H9 (cell line): ENCODE results near the gene PPP1R1B. TPM values are rescaled to one million over a fixed set of nuclear protein-coding genes. Genes with fewer than 3 reads are reported as not detected.
A peak's percentile ranks its signal among the peaks of the same experiment; 100 is the strongest.

Experiments used
- DNase-seq: peaks from one replicate; pipeline ENCODE4 v3.0.0-alpha.2; 2017
- H2AFZ ChIP-seq: one replicate; pipeline ENCODE4 v1.6.1; 2013; ENCODE audit warnings: mild to moderate bottlenecking, low read length, control low read depth, moderate library complexity
- H2AK5ac ChIP-seq: 2 replicates; pipeline ENCODE4 v1.6.1; 2013; ENCODE audit warnings: low read length, control low read depth, mixed read lengths; ENCODE audit not compliant: insufficient read length
- H2BK120ac ChIP-seq: one replicate; pipeline ENCODE4 v1.6.1; 2013; ENCODE audit warnings: low read depth, mild to moderate bottlenecking, low read length, control low read depth, inconsistent platforms; ENCODE audit not compliant: poor library complexity, severe bottlenecking
- H2BK12ac ChIP-seq: 2 replicates; pipeline ENCODE4 v1.6.1; 2013; ENCODE audit warnings: low read length, control low read depth, mixed read lengths, low read depth; ENCODE audit not compliant: insufficient read length
- H2BK15ac ChIP-seq: 2 replicates; pipeline ENCODE4 v1.6.1; 2013; ENCODE audit warnings: low read depth, low read length, control low read depth
- H2BK20ac ChIP-seq: one replicate; pipeline ENCODE4 v1.6.1; 2013; ENCODE audit warnings: low read depth, mild to moderate bottlenecking, low read length, control low read depth, inconsistent platforms; ENCODE audit not compliant: poor library complexity, severe bottlenecking
- H2BK5ac ChIP-seq: 2 replicates; pipeline ENCODE4 v1.6.1; 2013; ENCODE audit warnings: low read length, control low read depth, mixed read lengths; ENCODE audit not compliant: insufficient read length
- H3K14ac ChIP-seq: 2 replicates; pipeline ENCODE4 v1.6.1; 2013; ENCODE audit warnings: low read length, control low read depth; ENCODE audit not compliant: insufficient read depth
- H3K18ac ChIP-seq: 2 replicates; pipeline ENCODE4 v1.6.1; 2013; ENCODE audit warnings: low read depth, mild to moderate bottlenecking, mixed read lengths, low read length, control low read depth; ENCODE audit not compliant: insufficient read length
- H3K23ac ChIP-seq: 2 replicates; pipeline ENCODE4 v1.6.1; 2013; ENCODE audit warnings: low read length, control low read depth, mixed read lengths, low read depth; ENCODE audit not compliant: insufficient read length
- H3K23me2 ChIP-seq: 2 replicates; pipeline ENCODE4 v1.6.1; 2013; ENCODE audit warnings: low read depth, mild to moderate bottlenecking, mixed read lengths, low read length, control low read depth; ENCODE audit not compliant: insufficient read length, poor library complexity, severe bottlenecking
- H3K27ac ChIP-seq: 2 replicates; pipeline ENCODE4 v1.5.1; 2013; ENCODE audit warnings: low read length, control low read depth, mixed read lengths, low read depth; ENCODE audit not compliant: insufficient read length
- H3K27me3 ChIP-seq: 2 replicates; pipeline ENCODE4 v1.6.1; 2013; ENCODE audit warnings: low read length, control low read depth, inconsistent platforms; ENCODE audit not compliant: insufficient read depth
- H3K4ac ChIP-seq: 2 replicates; pipeline ENCODE4 v1.6.1; 2013; ENCODE audit warnings: low read depth, mild to moderate bottlenecking, control low read depth, inconsistent platforms, low read length, moderate library complexity
- H3K4me1 ChIP-seq: 2 replicates; pipeline ENCODE4 v1.6.1; 2013; ENCODE audit warnings: low read length, control low read depth, inconsistent platforms; ENCODE audit not compliant: insufficient read depth
- H3K4me2 ChIP-seq: 2 replicates; pipeline ENCODE4 v1.6.1; 2013; ENCODE audit warnings: low read length, control low read depth, mixed read lengths; ENCODE audit not compliant: insufficient read length, insufficient read depth
- H3K56ac ChIP-seq: 2 replicates; pipeline ENCODE4 v1.6.1; 2013; ENCODE audit warnings: low read depth, mild to moderate bottlenecking, mixed read lengths, low read length, control low read depth; ENCODE audit not compliant: insufficient read length
- H3K79me1 ChIP-seq: 2 replicates; pipeline ENCODE4 v1.6.1; 2013; ENCODE audit warnings: low read depth, mild to moderate bottlenecking, moderate library complexity, low read length, control low read depth, inconsistent platforms; ENCODE audit not compliant: insufficient read depth, poor library complexity, severe bottlenecking
- H3K79me2 ChIP-seq: 2 replicates; pipeline ENCODE4 v1.6.1; 2013; ENCODE audit warnings: low read length, control low read depth, inconsistent platforms; ENCODE audit not compliant: insufficient read depth
- H3K9ac ChIP-seq: 2 replicates; pipeline ENCODE4 v1.6.1; 2013; ENCODE audit warnings: low read length, control low read depth, mixed read lengths; ENCODE audit not compliant: insufficient read length; ENCODE audit errors: extremely low read depth
- H3K9me3 ChIP-seq: one replicate; pipeline ENCODE4 v1.6.1; 2013; ENCODE audit warnings: low read depth, low read length, inconsistent platforms; ENCODE audit not compliant: control insufficient read depth
- H3T11ph ChIP-seq: one replicate; pipeline ENCODE4 v1.6.1; 2013; ENCODE audit warnings: mild to moderate bottlenecking, low read length, control low read depth, inconsistent platforms
- H4K20me1 ChIP-seq: one replicate; pipeline ENCODE4 v1.6.1; 2013; ENCODE audit not compliant: control insufficient read depth, insufficient read length, insufficient read depth
- H4K5ac ChIP-seq: 2 replicates; pipeline ENCODE4 v1.6.1; 2013; ENCODE audit warnings: low read depth, mild to moderate bottlenecking, mixed read lengths, low read length, control low read depth; ENCODE audit not compliant: insufficient read length
- H4K8ac ChIP-seq: replicated peaks from 2 replicates; pipeline ENCODE4 v1.6.1; 2013; ENCODE audit warnings: low read length, control low read depth, mixed read lengths, low read depth; ENCODE audit not compliant: insufficient read length
- H4K91ac ChIP-seq: 2 replicates; pipeline ENCODE4 v1.6.1; 2013; ENCODE audit warnings: low read depth, mild to moderate bottlenecking, moderate library complexity, mixed read lengths, low read length, control low read depth; ENCODE audit not compliant: insufficient read length
- H3K27ac Mint-ChIP-seq, 3 experiments: 2 replicates in 2 of 3; 3 replicates in 1 of 3; pipeline ENCODE4 v1.8.0; 2020 to 2021; ENCODE audit warnings: mixed read lengths in 3 of 3, mild to moderate bottlenecking in 1 of 3, moderate library complexity in 1 of 3
- H3K27me3 Mint-ChIP-seq: 2 replicates; pipeline ENCODE4 v1.8.0; 2021; ENCODE audit warnings: low read depth, mild to moderate bottlenecking, moderate library complexity, mixed read lengths
- H3K36me3 Mint-ChIP-seq, 3 experiments: 2 replicates in 2 of 3; 3 replicates in 1 of 3; pipeline ENCODE4 v1.8.0; 2020 to 2021; ENCODE audit warnings: low read depth in 3 of 3, mixed read lengths in 3 of 3; ENCODE audit not compliant: insufficient read depth in 1 of 3
- H3K4me1 Mint-ChIP-seq, 2 experiments: 2 replicates each; pipeline ENCODE4 v1.8.0; 2020; ENCODE audit warnings: mixed read lengths in 2 of 2
- H3K4me3 Mint-ChIP-seq, 2 experiments: 2 replicates in 1 of 2; 3 replicates in 1 of 2; pipeline ENCODE4 v1.8.0; 2020 to 2021; ENCODE audit warnings: mild to moderate bottlenecking in 2 of 2, mixed read lengths in 2 of 2, moderate library complexity in 1 of 2
- H3K9me3 Mint-ChIP-seq, 2 experiments: 2 replicates in 1 of 2; 3 replicates in 1 of 2; pipeline ENCODE4 v1.8.0; 2020; ENCODE audit warnings: mild to moderate bottlenecking in 2 of 2, mixed read lengths in 2 of 2, moderate library complexity in 1 of 2
- CTCF ChIP-seq: fragments of 200-600 bp; sonication (generic); conservative IDR thresholded peaks from 3 replicates; pipeline ENCODE4 v1.8.0; 2021; ENCODE audit warnings: antibody characterized with exemption, mild to moderate bottlenecking
- WGBS: extraction: QIAGEN DNeasy Blood & Tissue Kit; methylation state at CpG from one replicate; pipeline ENCODE4 v1.1.7; 2013; ENCODE audit warnings: missing lambda C conversion rate, low lambda C conversion rate, mixed read lengths; ENCODE audit not compliant: insufficient read length; ENCODE audit errors: extremely low coverage; 5-methylcytosine and 5-hydroxymethylcytosine counted together
- total RNA-seq: library from RNA; stranded (reverse); gene quantifications from 2 replicates; pipeline ENCODE4 v1.2.1, GENCODE V29; 2021

PPP1R1B gene
- total RNA-seq, 1 experiment from 2014 or later: 15.5 TPM

GRCh38 chr17:39655105-39655504 is 28.4 kb downstream of the PPP1R1B start:
- Histone ChIP-seq H3K27me3 (no peaks in the 10 kb centered on the region), H4K8ac (no peak overlapping the region), H2AFZ (no peak overlapping the region), H4K5ac (no peak overlapping the region), H4K20me1 (no peaks in the 10 kb centered on the region), H3K79me1 (no peaks in the 10 kb centered on the region), H3K14ac (no peak overlapping the region), H3K4me1 (peaks cover 9% of the 10 kb centered on the region; the same call in 1 of the 2 replicates), H3K4me2 (no peak overlapping the region), H3K18ac (no peak overlapping the region), H3K9me3 (no peaks in the 10 kb centered on the region), H2BK120ac (no peak overlapping the region), H3T11ph (no peak overlapping the region), H2BK20ac (no peak overlapping the region), H4K91ac (no peak overlapping the region), H2BK15ac (no peak overlapping the region), H3K23me2 (no peaks in the 10 kb centered on the region), H3K56ac (no peak overlapping the region), H3K9ac (no peak overlapping the region), H2BK12ac (no peak overlapping the region), H3K27ac (no peak overlapping the region), H3K4ac (no peak overlapping the region), H3K23ac (no peak overlapping the region), H2BK5ac (no peak overlapping the region), H3K79me2 (no peaks in the 10 kb centered on the region), H2AK5ac (no peak overlapping the region)
- no peak for TF ChIP-seq CTCF
- peaks cover 27 to 65% of the 10 kb centered on the region in 2 experiments for H3K4me1 Mint-ChIP-seq
- H3K9me3 Mint-ChIP-seq: no peaks in the 10 kb centered on the region
- no peak overlapping the region for H3K4me3 Mint-ChIP-seq
- no CpG with 5 or more reads among the region's 2 CpGs for WGBS
- peak overlapping the region in 1 of 3 experiments; percentile 19; a peak in 2 of 7 replicates for H3K27ac Mint-ChIP-seq
- H3K27me3 Mint-ChIP-seq: no peaks in the 10 kb centered on the region
- no peak for DNase-seq
- H3K36me3 Mint-ChIP-seq: peaks cover 0 to 27% (median 4%) of the 10 kb centered on the region in 3 experiments; a peak in 6 of 7 replicates
